CD14-positive monocyte (primary cell): ENCODE results near the gene GLCCI1. TPM values are rescaled to one million over a fixed set of nuclear protein-coding genes. Genes with fewer than 3 reads are reported as not detected.

ENCODE experiments used
- DNase-seq, 3 donors: peaks; one replicate each; pipeline ENCODE4 v3.0.0-alpha.2; 2011 to 2022
- H2AFZ ChIP-seq: 2 replicates; pipeline ENCODE4 v1.6.0; 2012; ENCODE audit warnings: mild to moderate bottlenecking, low read depth, low read length, inconsistent platforms; ENCODE audit not compliant: insufficient read depth, poor library complexity, severe bottlenecking
- H3K27ac ChIP-seq, 2 donors: 1 replicate in 1 of 2; 2 replicates in 1 of 2; pipeline ENCODE4 v1.5.1; 2012 to 2013; ENCODE audit warnings: low read length in 2 of 2, control low read depth in 1 of 2, inconsistent platforms in 1 of 2, low read depth in 1 of 2, mild to moderate bottlenecking in 1 of 2
- H3K27me3 ChIP-seq, 2 donors: one replicate each; pipeline versions ENCODE4 v1.6.0 to v1.6.1; 2011 to 2013; ENCODE audit warnings: low read length in 2 of 2; ENCODE audit not compliant: control insufficient read depth in 2 of 2, insufficient read depth in 2 of 2
- H3K36me3 ChIP-seq, 2 donors: replicated peaks in 1 of 2; 1 replicate in 1 of 2; 2 replicates in 1 of 2; pipeline versions ENCODE4 v1.5.1 to v1.6.1; 2012 to 2013; ENCODE audit warnings: low read length in 2 of 2, control low read depth in 1 of 2, inconsistent platforms in 1 of 2, mild to moderate bottlenecking in 1 of 2; ENCODE audit not compliant: insufficient read depth in 2 of 2, control insufficient read depth in 1 of 2
- H3K4me1 ChIP-seq, 2 donors: 1 replicate in 1 of 2; 2 replicates in 1 of 2; pipeline versions ENCODE4 v1.5.1 to v1.6.1; 2012 to 2013; ENCODE audit warnings: low read length in 2 of 2, control low read depth in 1 of 2, inconsistent platforms in 1 of 2, mild to moderate bottlenecking in 1 of 2, moderate library complexity in 1 of 2; ENCODE audit not compliant: insufficient read depth in 2 of 2, control insufficient read depth in 1 of 2
- H3K4me2 ChIP-seq: replicated peaks from 2 replicates; pipeline ENCODE3; 2012; ENCODE audit warnings: low read length, moderate library complexity, mild to moderate bottlenecking; ENCODE audit not compliant: poor library complexity, severe bottlenecking; ENCODE audit errors: extremely low read depth
- H3K4me3 ChIP-seq, 3 experiments: fragments of 200-600 bp in 1 of 3; sonication (generic) in 1 of 3; replicated peaks in 1 of 3; 1 replicate in 2 of 3; 2 replicates in 1 of 3; pipeline ENCODE4 v1.5.1; 2011 to 2013; ENCODE audit warnings: low read length in 3 of 3, mild to moderate bottlenecking in 3 of 3, control low read depth in 2 of 3, low read depth in 2 of 3, inconsistent platforms in 1 of 3, moderate library complexity in 1 of 3
- H3K79me2 ChIP-seq: 2 replicates; pipeline ENCODE4 v1.6.0; 2012; ENCODE audit warnings: mild to moderate bottlenecking, control low read depth, inconsistent platforms, low read length, moderate library complexity; ENCODE audit not compliant: insufficient read depth
- H3K9ac ChIP-seq: 2 replicates; pipeline ENCODE4 v1.6.0; 2017; ENCODE audit warnings: low read length, mild to moderate bottlenecking; ENCODE audit not compliant: insufficient read depth, poor library complexity, severe bottlenecking
- H3K9me3 ChIP-seq, 2 donors: replicated peaks in 1 of 2; 1 replicate in 1 of 2; 2 replicates in 1 of 2; pipeline versions ENCODE4 v1.5.1 to v1.6.1; 2012 to 2013; ENCODE audit warnings: low read length in 2 of 2, control low read depth in 1 of 2; ENCODE audit not compliant: control insufficient read depth in 1 of 2, insufficient read depth in 1 of 2
- H4K20me1 ChIP-seq: 2 replicates; pipeline ENCODE4 v1.6.0; 2012; ENCODE audit warnings: mild to moderate bottlenecking, low read length, control low read depth, moderate library complexity; ENCODE audit not compliant: insufficient read depth
- H3K27ac Mint-ChIP-seq, 7 donors: one replicate each; pipeline ENCODE4 v1.8.0; 2020; ENCODE audit warnings: mild to moderate bottlenecking in 7 of 7, mixed read lengths in 7 of 7, moderate library complexity in 6 of 7, inconsistent platforms in 2 of 7
- H3K27me3 Mint-ChIP-seq, 3 donors: one replicate each; pipeline ENCODE4 v1.8.0; 2021 to 2022; ENCODE audit warnings: low read depth in 3 of 3, mild to moderate bottlenecking in 3 of 3, mixed read lengths in 3 of 3, moderate library complexity in 3 of 3, inconsistent platforms in 1 of 3
- H3K36me3 Mint-ChIP-seq, 2 donors: one replicate each; pipeline ENCODE4 v1.8.0; 2020; ENCODE audit warnings: mixed read lengths in 2 of 2, inconsistent platforms in 1 of 2, mild to moderate bottlenecking in 1 of 2
- H3K4me1 Mint-ChIP-seq: one replicate; pipeline ENCODE4 v1.8.0; 2020; ENCODE audit warnings: mild to moderate bottlenecking, mixed read lengths
- H3K4me3 Mint-ChIP-seq, 2 donors: one replicate each; pipeline ENCODE4 v1.8.0; 2020; ENCODE audit warnings: mild to moderate bottlenecking in 2 of 2, mixed read lengths in 2 of 2, moderate library complexity in 1 of 2
- H3K9me3 Mint-ChIP-seq, 7 donors: one replicate each; pipeline ENCODE4 v1.8.0; 2020 to 2022; ENCODE audit warnings: mixed read lengths in 7 of 7, mild to moderate bottlenecking in 6 of 7, moderate library complexity in 6 of 7, inconsistent platforms in 2 of 7
- WGBS: methylation state at CpG from one replicate; pipeline ENCODE4 v1.1.5; 2013; ENCODE audit warnings: missing lambda C conversion rate; ENCODE audit not compliant: insufficient coverage; 5-methylcytosine and 5-hydroxymethylcytosine counted together
- intact Hi-C, 2 donors: fragments of 100-400 bp; cut with micrococcal nuclease; formaldehyde crosslinking; loops; one replicate each; pipeline versions ENCODE4 v1.15.0 to v1.15.1; 2023
- polyA plus RNA-seq, 3 donors: library from polyadenylated mRNA; depleted of rRNA in 1 of 3; unstranded in 2 of 3; stranded (reverse) in 1 of 3; fragments of 300-500 nt in 2 of 3; fragments of >200 nt in 1 of 3; fragmentation: Illumina TruSeq in 2 of 3; gene quantifications; 1 replicate in 2 of 3; 2 replicates in 1 of 3; pipeline ENCODE4 v1.2.3, GENCODE V29; 2012 to 2021
- TF ChIP-seq, protein P1 (sequence below): fragments of 200-600 bp; IDR thresholded peaks from one replicate; pipeline ENCODE4 v1.8.0; 2022; ENCODE audit warnings: antibody characterized with exemption, mild to moderate bottlenecking

The GLCCI1 gene
- polyA plus RNA-seq, 3 donors, result 0.89 to 2.1 (median 1.1) TPM

DNA sequence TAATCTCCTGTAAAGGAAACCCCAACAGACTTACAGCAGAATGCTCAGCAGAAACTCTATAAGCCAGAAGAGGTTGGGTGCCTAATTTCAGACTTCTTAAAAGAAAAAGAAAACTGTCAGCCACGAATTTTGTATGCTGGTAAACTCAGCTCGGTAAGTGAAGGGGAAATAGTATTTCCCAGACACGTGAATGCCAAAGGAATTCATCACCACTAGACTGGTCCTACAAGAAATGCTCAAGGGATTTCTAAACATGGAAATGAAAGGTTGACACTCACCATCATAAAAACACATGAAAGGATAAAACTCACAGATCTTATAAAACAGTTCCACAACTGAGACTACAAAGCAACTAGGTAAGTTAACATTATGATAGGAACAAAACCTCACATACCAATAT, 68.6 kb downstream of the GLCCI1 start:
- H3K9ac ChIP-seq, result no peak overlapping the region
- no CpG with 5 or more reads among the region's 3 CpGs for WGBS
- peaks cover 0 to 9% (median 0%) of the 10 kb centered on the region in 7 donors for H3K9me3 Mint-ChIP-seq
- TF ChIP-seq, protein P1, sequence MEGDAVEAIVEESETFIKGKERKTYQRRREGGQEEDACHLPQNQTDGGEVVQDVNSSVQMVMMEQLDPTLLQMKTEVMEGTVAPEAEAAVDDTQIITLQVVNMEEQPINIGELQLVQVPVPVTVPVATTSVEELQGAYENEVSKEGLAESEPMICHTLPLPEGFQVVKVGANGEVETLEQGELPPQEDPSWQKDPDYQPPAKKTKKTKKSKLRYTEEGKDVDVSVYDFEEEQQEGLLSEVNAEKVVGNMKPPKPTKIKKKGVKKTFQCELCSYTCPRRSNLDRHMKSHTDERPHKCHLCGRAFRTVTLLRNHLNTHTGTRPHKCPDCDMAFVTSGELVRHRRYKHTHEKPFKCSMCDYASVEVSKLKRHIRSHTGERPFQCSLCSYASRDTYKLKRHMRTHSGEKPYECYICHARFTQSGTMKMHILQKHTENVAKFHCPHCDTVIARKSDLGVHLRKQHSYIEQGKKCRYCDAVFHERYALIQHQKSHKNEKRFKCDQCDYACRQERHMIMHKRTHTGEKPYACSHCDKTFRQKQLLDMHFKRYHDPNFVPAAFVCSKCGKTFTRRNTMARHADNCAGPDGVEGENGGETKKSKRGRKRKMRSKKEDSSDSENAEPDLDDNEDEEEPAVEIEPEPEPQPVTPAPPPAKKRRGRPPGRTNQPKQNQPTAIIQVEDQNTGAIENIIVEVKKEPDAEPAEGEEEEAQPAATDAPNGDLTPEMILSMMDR, result no peak
- H3K27ac Mint-ChIP-seq, result no peak overlapping the region
- H3K27me3 ChIP-seq, result no peaks in the 10 kb centered on the region
- no peak overlapping the region for H3K4me3 Mint-ChIP-seq
- no peak overlapping the region for H3K27ac ChIP-seq
- H4K20me1 ChIP-seq, result no peaks in the 10 kb centered on the region
- DNase-seq, result no peak
- no peaks in the 10 kb centered on the region for H3K79me2 ChIP-seq
- H3K27me3 Mint-ChIP-seq, result peaks cover 0 to 4% (median 0%) of the 10 kb centered on the region in 3 donors
- no peak overlapping the region for H3K4me2 ChIP-seq
- H2AFZ ChIP-seq, result no peak overlapping the region
- H3K4me3 ChIP-seq, result no peak overlapping the region
- intact Hi-C loops, result no loop called here
- no peaks in the 10 kb centered on the region for H3K4me1 Mint-ChIP-seq
- no peaks in the 10 kb centered on the region for H3K9me3 ChIP-seq
- no peaks in the 10 kb centered on the region for H3K4me1 ChIP-seq
- H3K36me3 ChIP-seq, result no peaks in the 10 kb centered on the region
- H3K36me3 Mint-ChIP-seq, result peaks cover 0 to 2% of the 10 kb centered on the region in 2 donors

- Histone ChIP-seq H3K9me3 (no peaks in the 10 kb centered on the region), H3K4me1 (no peaks in the 10 kb centered on the region), H3K79me2 (no peaks in the 10 kb centered on the region), H3K4me2 (no peak overlapping the region), H3K9ac (no peak overlapping the region), H3K27me3 (no peaks in the 10 kb centered on the region), H3K4me3 (no peak overlapping the region), H4K20me1 (no peaks in the 10 kb centered on the region), H3K36me3 (no peaks in the 10 kb centered on the region), H2AFZ (no peak overlapping the region), H3K27ac (no peak overlapping the region)
- no CpG with 5 or more reads among the region's 3 CpGs for WGBS
- intact Hi-C loops, result no loop called here
- H3K27me3 Mint-ChIP-seq, result no peaks in the 10 kb centered on the region
- H3K36me3 Mint-ChIP-seq, result peaks cover 0 to 2% of the 10 kb centered on the region in 2 donors
- no peaks in the 10 kb centered on the region for H3K4me1 Mint-ChIP-seq
- H3K4me3 Mint-ChIP-seq, result no peak overlapping the region
- peaks cover 0 to 10% (median 0%) of the 10 kb centered on the region in 7 donors for H3K9me3 Mint-ChIP-seq
- TF ChIP-seq, protein P1, result no peak
- no peak overlapping the region for H3K27ac Mint-ChIP-seq
- DNase-seq, result no peak
Measured at GRCh38 chr7:8040768-8041369, 72.3 kb downstream of the GLCCI1 start.
